BE2C (cell line): ENCODE results near the gene SFT2D1. TPM values are rescaled to one million over a fixed set of nuclear protein-coding genes. Genes with fewer than 3 reads are reported as not detected.
"Not testable (repeated sequence)": the region's sequence is repeated elsewhere in the genome, so short reads cannot be mapped to it uniquely, and the experiment has no call there.

Experiments
- DNase-seq: peaks from one replicate; pipeline ENCODE4 v3.0.0-alpha.2; 2020
- H3K27me3 ChIP-seq: fragments of 250-450 bp; sonication (Bioruptor Pico); 2 replicates; pipeline ENCODE4 v1.5.1; 2020; ENCODE audit warnings: mild to moderate bottlenecking
- H3K36me3 ChIP-seq: fragments of 250-450 bp; sonication (Bioruptor Pico); 2 replicates; pipeline ENCODE4 v1.5.1; 2020; ENCODE audit warnings: mild to moderate bottlenecking
- H3K4me1 ChIP-seq: fragments of 250-450 bp; sonication (Bioruptor Pico); 2 replicates; pipeline ENCODE4 v1.5.1; 2020
- H3K4me3 ChIP-seq: 2 replicates; pipeline ENCODE4 v1.5.1; 2011; ENCODE audit warnings: low read depth, low read length
- H3K9me3 ChIP-seq: fragments of 250-450 bp; sonication (Bioruptor Pico); 2 replicates; pipeline ENCODE4 v1.5.1; 2020
- polyA plus RNA-seq: library from polyadenylated mRNA; unstranded; fragments of >200 nt; gene quantifications from one replicate; pipeline ENCODE4 v1.2.1, GENCODE V29; 2012; ENCODE audit warnings: low read depth, missing spikeins; ENCODE audit not compliant: insufficient read length, insufficient read depth
- TF ChIP-seq, protein P1 (sequence below): IDR thresholded peaks from 2 replicates; pipeline ENCODE4 v1.5.1; 2012; ENCODE audit warnings: mild to moderate bottlenecking, low read depth, low read length

The SFT2D1 gene
- 22.7 TPM for polyA plus RNA-seq

- peak within 1 kb of the TSS; percentile 88 for H3K4me3 ChIP-seq
- TF ChIP-seq, protein P1, sequence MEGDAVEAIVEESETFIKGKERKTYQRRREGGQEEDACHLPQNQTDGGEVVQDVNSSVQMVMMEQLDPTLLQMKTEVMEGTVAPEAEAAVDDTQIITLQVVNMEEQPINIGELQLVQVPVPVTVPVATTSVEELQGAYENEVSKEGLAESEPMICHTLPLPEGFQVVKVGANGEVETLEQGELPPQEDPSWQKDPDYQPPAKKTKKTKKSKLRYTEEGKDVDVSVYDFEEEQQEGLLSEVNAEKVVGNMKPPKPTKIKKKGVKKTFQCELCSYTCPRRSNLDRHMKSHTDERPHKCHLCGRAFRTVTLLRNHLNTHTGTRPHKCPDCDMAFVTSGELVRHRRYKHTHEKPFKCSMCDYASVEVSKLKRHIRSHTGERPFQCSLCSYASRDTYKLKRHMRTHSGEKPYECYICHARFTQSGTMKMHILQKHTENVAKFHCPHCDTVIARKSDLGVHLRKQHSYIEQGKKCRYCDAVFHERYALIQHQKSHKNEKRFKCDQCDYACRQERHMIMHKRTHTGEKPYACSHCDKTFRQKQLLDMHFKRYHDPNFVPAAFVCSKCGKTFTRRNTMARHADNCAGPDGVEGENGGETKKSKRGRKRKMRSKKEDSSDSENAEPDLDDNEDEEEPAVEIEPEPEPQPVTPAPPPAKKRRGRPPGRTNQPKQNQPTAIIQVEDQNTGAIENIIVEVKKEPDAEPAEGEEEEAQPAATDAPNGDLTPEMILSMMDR, result no peak
- no peaks in the 10 kb centered on the region for H3K9me3 ChIP-seq
- peaks cover 4% of the 10 kb centered on the region; the same call in 1 of the 2 replicates for H3K36me3 ChIP-seq
- H3K4me1 ChIP-seq, result peaks cover 4% of the 10 kb centered on the region; the same call in 1 of the 2 replicates
- DNase-seq, result peak; percentile 87
- H3K27me3 ChIP-seq, result no peaks in the 10 kb centered on the region
Measured at GRCh38 chr6:166342349-166343149, at the start of gene SFT2D1. Gene SFT2D1, minus strand, starts transcription at chr6:166342545. Its CDS starts 64 bp downstream, at chr6:166342481.

GRCh38 chr6:166389119-166389518, 46.8 kb upstream of the SFT2D1 start:
- no peaks in the 10 kb centered on the region for H3K36me3 ChIP-seq
- no peak overlapping the region for H3K4me3 ChIP-seq
- no peaks in the 10 kb centered on the region for H3K4me1 ChIP-seq
- no peaks in the 10 kb centered on the region for H3K9me3 ChIP-seq
- DNase-seq, result no peak
- H3K27me3 ChIP-seq, result no peaks in the 10 kb centered on the region
- TF ChIP-seq, protein P1, result no peak

DNA sequence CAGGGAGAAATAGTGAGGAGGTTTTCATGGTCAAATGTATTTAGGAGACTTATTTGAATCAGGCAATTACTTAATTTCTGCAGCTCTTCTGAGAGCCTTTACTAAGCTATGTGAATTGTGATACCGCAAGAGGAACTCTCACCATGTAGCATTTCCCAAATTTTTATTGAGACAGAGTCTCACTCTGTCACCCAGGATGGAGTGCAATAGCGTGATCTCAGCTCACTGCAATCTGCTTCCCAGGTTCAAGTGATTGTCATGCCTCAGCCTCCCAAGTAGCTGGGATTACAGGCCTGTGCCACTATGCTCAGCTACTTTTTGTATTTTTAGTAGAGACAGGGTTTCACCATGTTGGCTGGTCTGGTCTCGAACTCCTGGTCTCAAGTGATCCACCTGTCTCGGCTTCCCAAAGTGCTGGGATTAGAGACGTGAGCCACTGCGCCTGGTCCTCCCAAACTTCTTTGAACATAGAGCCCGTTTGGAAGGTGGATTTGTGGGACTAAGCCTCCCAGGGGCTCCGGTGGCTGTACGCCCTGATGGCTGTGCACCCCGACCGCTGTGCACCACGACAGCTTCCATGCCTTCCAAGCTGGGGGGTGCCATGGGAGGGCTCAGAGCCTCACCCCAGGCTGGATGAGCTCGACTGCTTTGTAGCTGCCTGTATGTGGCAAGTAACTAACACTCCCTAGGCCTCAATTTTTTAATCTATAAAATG, 46.1 kb upstream of the SFT2D1 start:
- DNase-seq, result no peak
- Histone ChIP-seq H3K4me1 (no peaks in the 10 kb centered on the region), H3K4me3 (no peak overlapping the region), H3K9me3 (no peaks in the 10 kb centered on the region), H3K36me3 (no peaks in the 10 kb centered on the region), H3K27me3 (no peaks in the 10 kb centered on the region)
- TF ChIP-seq, protein P1, result no peak

DNA sequence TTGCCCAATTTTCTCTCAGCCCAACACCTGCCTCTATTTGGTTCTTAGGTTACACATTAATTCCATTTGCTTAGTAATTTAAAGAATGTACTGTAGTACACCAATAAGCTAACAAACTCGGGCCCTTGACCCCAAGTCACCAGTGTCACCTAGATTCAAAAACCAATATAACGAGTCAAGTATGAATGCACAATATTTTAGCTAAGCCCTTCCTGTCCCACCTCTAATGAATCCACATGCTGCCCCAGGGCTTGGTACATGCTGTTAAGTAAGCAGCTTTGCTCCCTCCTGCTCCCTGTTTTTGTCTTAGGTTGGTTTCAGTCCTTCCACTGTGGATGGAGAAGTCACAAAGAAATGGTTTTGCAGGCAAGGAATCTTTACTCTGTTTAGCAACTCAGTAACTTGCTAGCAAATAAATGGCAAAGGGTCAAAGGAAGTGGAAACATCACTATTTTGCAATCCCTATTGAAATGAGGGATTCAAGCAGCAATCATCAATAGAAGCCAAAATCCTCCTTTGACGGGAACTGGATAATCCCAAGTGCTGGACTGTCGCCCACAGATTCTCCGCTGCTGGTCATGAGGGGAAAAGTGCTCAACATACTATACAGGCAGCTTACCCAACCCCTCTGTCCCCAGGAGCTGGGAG, 45.4 kb upstream of the SFT2D1 start:
- Histone ChIP-seq H3K9me3 (no peaks in the 10 kb centered on the region), H3K27me3 (no peaks in the 10 kb centered on the region), H3K4me1 (no peaks in the 10 kb centered on the region), H3K4me3 (no peak overlapping the region), H3K36me3 (no peaks in the 10 kb centered on the region)
- DNase-seq, result no peak
- TF ChIP-seq, protein P1, result no peak

DNA sequence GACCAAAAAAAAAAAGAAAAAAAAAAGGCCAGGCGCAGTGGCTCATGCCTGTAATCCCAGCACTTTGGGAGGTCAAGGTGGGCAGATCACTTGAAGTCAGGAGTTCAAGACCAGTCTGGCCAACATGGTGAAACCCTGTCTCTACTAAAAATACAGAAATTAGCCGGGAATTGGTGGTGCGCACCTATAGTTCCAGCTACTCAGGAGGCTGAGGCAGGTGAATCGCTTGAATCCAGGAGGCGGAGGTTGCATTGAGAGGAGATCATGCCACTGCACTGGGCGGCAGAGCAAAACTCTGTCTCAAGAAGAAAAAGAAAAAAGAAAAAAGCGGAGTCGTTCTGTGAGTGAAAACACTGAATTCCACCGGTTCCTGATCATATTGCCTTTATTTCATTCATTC, 44.8 kb upstream of the SFT2D1 start:
- not testable (repeated sequence) for H3K36me3 ChIP-seq, H3K4me1 ChIP-seq, DNase-seq, H3K27me3 ChIP-seq, H3K4me3 ChIP-seq, H3K9me3 ChIP-seq

DNA sequence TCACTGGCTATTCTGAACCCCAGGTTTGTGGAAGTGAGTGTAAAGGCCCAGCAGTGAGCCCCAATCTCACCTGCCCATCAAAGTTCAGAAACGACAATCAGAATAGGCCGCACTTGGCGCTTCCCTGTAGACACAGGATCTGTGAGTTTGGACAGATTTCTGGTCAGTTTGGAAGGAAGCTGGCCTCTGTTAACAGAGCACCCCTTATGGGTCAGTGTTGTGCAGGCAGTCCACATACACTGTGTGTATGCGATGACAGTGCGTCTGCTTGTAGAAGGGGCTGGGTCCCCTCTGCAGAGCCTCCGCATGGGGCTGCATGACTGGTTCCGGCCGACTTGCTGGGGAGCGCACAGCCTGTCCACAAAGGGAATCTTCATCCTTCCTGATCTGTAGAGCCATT, 43.8 kb upstream of the SFT2D1 start:
- no peaks in the 10 kb centered on the region for H3K36me3 ChIP-seq
- H3K4me1 ChIP-seq, result no peaks in the 10 kb centered on the region
- H3K9me3 ChIP-seq, result no peaks in the 10 kb centered on the region
- no peak overlapping the region for H3K4me3 ChIP-seq
- TF ChIP-seq, protein P1, result no peak
- H3K27me3 ChIP-seq, result no peaks in the 10 kb centered on the region
- no peak for DNase-seq
